Measurements from ENCODE around the gene TPM3.
"Not testable (repeated sequence)": the region's sequence is repeated elsewhere in the genome, so short reads cannot be mapped to it uniquely, and the experiment has no call there.

DNA sequence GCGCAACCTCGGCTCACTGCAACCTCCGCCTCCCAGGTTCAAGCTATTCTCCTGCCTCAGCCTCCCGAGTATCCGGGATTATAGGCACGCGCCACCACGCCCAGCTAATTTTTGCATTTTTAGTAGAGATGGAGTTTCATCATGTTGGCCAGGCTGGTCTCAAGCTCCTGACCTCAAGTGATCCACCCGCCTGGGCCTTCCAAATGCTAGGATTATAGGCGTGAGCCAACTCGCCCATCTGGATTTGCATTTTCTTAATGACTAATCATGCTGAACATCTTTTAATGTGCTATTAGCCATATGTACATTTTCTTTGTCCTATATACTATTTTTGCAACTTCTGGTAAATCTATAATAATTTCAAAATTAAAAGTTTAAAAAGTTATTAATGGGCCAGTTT, 68.7 kb downstream of the TPM3 start:
- TF ChIP-seq CTCF (conservative IDR thresholded peaks at IDR 0.05 in 1 of 2, IDR thresholded peaks at IDR 0.05 in 1 of 2; ENCODE audit: low read depth in 1 of 2, low read length in 2 of 2); EZH2 (IDR thresholded peaks at IDR 0.05; ENCODE audit: low read length, missing control alignments): not testable (repeated sequence)

Measured in fibroblast of lung (primary cell).